ENCODE measurements around the gene COPS2. TPM values are rescaled to one million over a fixed set of nuclear protein-coding genes. Genes with fewer than 3 reads are reported as not detected.
A peak's percentile ranks its signal among the peaks of the same experiment; 100 is the strongest.

Gene COPS2
- total and polyA plus RNA-seq, 2 of the 13 experiments (the other 11 are each of a cell fraction or from before 2014, with no cell fraction given), result 37.8 to 66.3 TPM

DNA sequence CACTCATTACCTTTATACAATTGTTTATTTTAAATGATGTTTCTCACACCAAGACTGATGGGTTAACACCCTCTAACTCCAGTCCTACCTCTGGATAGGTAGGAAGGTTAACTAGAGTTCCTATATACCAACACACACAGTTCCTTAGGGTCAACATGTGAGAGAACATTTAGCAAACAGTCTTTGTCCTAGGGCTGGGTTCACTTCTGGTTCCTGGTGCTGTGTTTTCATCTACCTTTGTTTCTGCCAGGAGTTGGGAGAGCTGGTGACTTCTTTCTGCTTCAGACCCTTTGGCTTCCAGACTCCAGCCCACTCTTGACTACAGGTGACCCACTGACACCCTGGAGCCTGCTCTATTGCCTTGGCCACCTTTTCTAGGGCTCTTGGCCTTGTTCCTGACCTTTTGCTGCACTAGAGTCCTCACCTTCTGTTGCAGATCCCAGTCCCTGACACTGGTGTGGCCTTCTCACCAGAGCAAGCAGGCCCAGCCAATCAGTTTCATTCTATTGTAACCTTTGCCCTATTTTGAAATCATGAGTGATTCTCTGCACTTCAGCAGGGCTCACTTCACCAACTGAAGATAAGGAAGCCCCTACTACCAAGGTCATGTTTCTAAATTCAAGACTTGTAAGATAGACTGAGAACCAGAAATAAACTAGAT is 59.2 kb downstream of the COPS2 start (continued):
- TF ChIP-seq JDP2 (CRISPR knock-in tag; IDR thresholded peaks at IDR 0.05; ENCODE audit: borderline replicate concordance) (no peak), ZFP36L2 (CRISPR knock-in tag; IDR thresholded peaks at IDR 0.05) (no peak), TBP (CRISPR knock-in tag; IDR thresholded peaks at IDR 0.05) (no peak), GABPA (IDR thresholded peaks at IDR 0.05; ENCODE audit: low read depth, low read length) (no peak), GABPA (CRISPR knock-in tag; IDR thresholded peaks at IDR 0.05; ENCODE audit: low read depth) (no peak), ZNF652 (CRISPR knock-in tag; IDR thresholded peaks at IDR 0.05; ENCODE audit: borderline replicate concordance, low read depth) (0 out of 2 replicates have a peak, but pooled peaks have one; percentile 18), KDM5A (IDR thresholded peaks at IDR 0.05; ENCODE audit: borderline replicate concordance, low read length) (no peak), TAF1 (CRISPR knock-in tag; IDR thresholded peaks at IDR 0.05) (no peak), SSRP1 (CRISPR knock-in tag; IDR thresholded peaks at IDR 0.05) (no peak), SALL1 (CRISPR knock-in tag; IDR thresholded peaks at IDR 0.05) (peak; percentile 56), TMF1 (CRISPR knock-in tag; IDR thresholded peaks at IDR 0.05; ENCODE audit: low read depth) (no peak), GTF2F1 (IDR thresholded peaks at IDR 0.05; ENCODE audit: low read length) (no peak), BRD4 (CRISPR knock-in tag; IDR thresholded peaks at IDR 0.05) (no peak), RFX3 (CRISPR knock-in tag; IDR thresholded peaks at IDR 0.05) (no peak), NFKB2 (CRISPR knock-in tag; IDR thresholded peaks at IDR 0.05; ENCODE audit: borderline replicate concordance) (no peak), TEAD3 (CRISPR knock-in tag; optimal IDR thresholded peaks at IDR 0.05; ENCODE audit: borderline replicate concordance) (no peak), ZNF160 (CRISPR knock-in tag; IDR thresholded peaks at IDR 0.05) (no peak), ZNF333 (CRISPR knock-in tag; IDR thresholded peaks at IDR 0.05; ENCODE audit: borderline replicate concordance) (no peak), FLYWCH1 (CRISPR knock-in tag; IDR thresholded peaks at IDR 0.05) (no peak), NR3C1 (CRISPR knock-in tag; IDR thresholded peaks at IDR 0.05) (no peak), DMAP1 (CRISPR knock-in tag; IDR thresholded peaks at IDR 0.05) (no peak), RXRB (CRISPR knock-in tag; IDR thresholded peaks at IDR 0.05; ENCODE audit: borderline replicate concordance) (peak; percentile 56)
- TF ChIP-seq, protein P1, sequence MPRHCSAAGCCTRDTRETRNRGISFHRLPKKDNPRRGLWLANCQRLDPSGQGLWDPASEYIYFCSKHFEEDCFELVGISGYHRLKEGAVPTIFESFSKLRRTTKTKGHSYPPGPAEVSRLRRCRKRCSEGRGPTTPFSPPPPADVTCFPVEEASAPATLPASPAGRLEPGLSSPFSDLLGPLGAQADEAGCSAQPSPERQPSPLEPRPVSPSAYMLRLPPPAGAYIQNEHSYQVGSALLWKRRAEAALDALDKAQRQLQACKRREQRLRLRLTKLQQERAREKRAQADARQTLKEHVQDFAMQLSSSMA (CRISPR knock-in tag; IDR thresholded peaks at IDR 0.05), result no peak
- TF ChIP-seq, protein P2, sequence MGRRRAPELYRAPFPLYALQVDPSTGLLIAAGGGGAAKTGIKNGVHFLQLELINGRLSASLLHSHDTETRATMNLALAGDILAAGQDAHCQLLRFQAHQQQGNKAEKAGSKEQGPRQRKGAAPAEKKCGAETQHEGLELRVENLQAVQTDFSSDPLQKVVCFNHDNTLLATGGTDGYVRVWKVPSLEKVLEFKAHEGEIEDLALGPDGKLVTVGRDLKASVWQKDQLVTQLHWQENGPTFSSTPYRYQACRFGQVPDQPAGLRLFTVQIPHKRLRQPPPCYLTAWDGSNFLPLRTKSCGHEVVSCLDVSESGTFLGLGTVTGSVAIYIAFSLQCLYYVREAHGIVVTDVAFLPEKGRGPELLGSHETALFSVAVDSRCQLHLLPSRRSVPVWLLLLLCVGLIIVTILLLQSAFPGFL (CRISPR knock-in tag; IDR thresholded peaks at IDR 0.05), result no peak
- TF ChIP-seq, protein P3, sequence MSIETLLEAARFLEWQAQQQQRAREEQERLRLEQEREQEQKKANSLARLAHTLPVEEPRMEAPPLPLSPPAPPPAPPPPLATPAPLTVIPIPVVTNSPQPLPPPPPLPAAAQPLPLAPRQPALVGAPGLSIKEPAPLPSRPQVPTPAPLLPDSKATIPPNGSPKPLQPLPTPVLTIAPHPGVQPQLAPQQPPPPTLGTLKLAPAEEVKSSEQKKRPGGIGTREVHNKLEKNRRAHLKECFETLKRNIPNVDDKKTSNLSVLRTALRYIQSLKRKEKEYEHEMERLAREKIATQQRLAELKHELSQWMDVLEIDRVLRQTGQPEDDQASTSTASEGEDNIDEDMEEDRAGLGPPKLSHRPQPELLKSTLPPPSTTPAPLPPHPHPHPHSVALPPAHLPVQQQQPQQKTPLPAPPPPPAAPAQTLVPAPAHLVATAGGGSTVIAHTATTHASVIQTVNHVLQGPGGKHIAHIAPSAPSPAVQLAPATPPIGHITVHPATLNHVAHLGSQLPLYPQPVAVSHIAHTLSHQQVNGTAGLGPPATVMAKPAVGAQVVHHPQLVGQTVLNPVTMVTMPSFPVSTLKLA (IDR thresholded peaks at IDR 0.05), result no peak
- TF ChIP-seq, protein P4, sequence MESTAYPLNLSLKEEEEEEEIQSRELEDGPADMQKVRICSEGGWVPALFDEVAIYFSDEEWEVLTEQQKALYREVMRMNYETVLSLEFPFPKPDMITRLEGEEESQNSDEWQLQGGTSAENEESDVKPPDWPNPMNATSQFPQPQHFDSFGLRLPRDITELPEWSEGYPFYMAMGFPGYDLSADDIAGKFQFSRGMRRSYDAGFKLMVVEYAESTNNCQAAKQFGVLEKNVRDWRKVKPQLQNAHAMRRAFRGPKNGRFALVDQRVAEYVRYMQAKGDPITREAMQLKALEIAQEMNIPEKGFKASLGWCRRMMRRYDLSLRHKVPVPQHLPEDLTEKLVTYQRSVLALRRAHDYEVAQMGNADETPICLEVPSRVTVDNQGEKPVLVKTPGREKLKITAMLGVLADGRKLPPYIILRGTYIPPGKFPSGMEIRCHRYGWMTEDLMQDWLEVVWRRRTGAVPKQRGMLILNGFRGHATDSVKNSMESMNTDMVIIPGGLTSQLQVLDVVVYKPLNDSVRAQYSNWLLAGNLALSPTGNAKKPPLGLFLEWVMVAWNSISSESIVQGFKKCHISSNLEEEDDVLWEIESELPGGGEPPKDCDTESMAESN (CRISPR knock-in tag; conservative IDR thresholded peaks at IDR 0.05), result no peak
- TF ChIP-seq, protein P5, sequence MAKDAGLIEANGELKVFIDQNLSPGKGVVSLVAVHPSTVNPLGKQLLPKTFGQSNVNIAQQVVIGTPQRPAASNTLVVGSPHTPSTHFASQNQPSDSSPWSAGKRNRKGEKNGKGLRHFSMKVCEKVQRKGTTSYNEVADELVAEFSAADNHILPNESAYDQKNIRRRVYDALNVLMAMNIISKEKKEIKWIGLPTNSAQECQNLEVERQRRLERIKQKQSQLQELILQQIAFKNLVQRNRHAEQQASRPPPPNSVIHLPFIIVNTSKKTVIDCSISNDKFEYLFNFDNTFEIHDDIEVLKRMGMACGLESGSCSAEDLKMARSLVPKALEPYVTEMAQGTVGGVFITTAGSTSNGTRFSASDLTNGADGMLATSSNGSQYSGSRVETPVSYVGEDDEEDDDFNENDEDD (CRISPR knock-in tag; IDR thresholded peaks at IDR 0.05; ENCODE audit: borderline replicate concordance), result no peak

All from HepG2 (cell line).